MM.1S (cell line): ENCODE measurements around the gene GTPBP8.

Source experiments
- CTCF ChIP-seq: fragments of 300-600 bp; sonication (generic); IDR thresholded peaks from 2 replicates; pipeline ENCODE4 v1.5.1; 2016; ENCODE audit warnings: antibody characterized with exemption, low read length, mixed read lengths
- EZH2 ChIP-seq: fragments of 300-600 bp; sonication (generic); optimal IDR thresholded peaks from 2 replicates; pipeline ENCODE3; 2017; ENCODE audit warnings: low read depth, mild to moderate bottlenecking, antibody characterized with exemption, low read length, mixed read lengths
- EZH2phosphoT487 ChIP-seq: fragments of 300-600 bp; sonication (generic); IDR thresholded peaks from 2 replicates; pipeline ENCODE4 v1.6.1; 2018; ENCODE audit warnings: antibody characterized with exemption, low read length

GRCh38 chr3:112990672-112991602, at the start of gene GTPBP8:
- no peak for TF ChIP-seq CTCF
- TF ChIP-seq EZH2 = no peak
- no peak for TF ChIP-seq EZH2phosphoT487
